IMR-90 (cell line): ENCODE data around the gene COTL1. TPM values are rescaled to one million over a fixed set of nuclear protein-coding genes. Genes with fewer than 3 reads are reported as not detected.
A peak's percentile ranks its signal among the peaks of the same experiment; 100 is the strongest.

ENCODE experiments used
- ATAC-seq: fragments of 200-7000 bp; cut with Tn5 transposase; 2 replicates; pipeline ENCODE4 v1.9.1; 2020; ENCODE audit warnings: low read depth, mild to moderate bottlenecking, moderate library complexity
- BruUV-seq: library from RNA; stranded (reverse); fragments of 400-500 nt; replicated peaks from 2 replicates; lab custom pipeline; 2021; lab: Mats Ljungman, UMichigan
- CTCF ChIA-PET: fragments of 300-600 bp; formaldehyde crosslinking; extraction: SDS; loops from one replicate; lab custom pipeline; 2021; ENCODE audit warnings: antibody characterized with exemption; lab: Yijun Ruan, JAX
- POLR2A ChIA-PET: fragments of 300-600 bp; sonication (Branson Sonifier 250); formaldehyde crosslinking; loops from one replicate; lab custom pipeline; 2022; ENCODE audit warnings: antibody characterized with exemption; ENCODE audit not compliant: unreplicated experiment; lab: Charles Lee
- DNase-seq: peaks from one replicate; pipeline ENCODE4 v3.0.0; 2013
- H2AFZ ChIP-seq: replicated peaks from 2 replicates; pipeline ENCODE3; 2013; ENCODE audit warnings: low read length, mild to moderate bottlenecking; ENCODE audit not compliant: poor library complexity
- H2AK5ac ChIP-seq: 2 replicates; pipeline ENCODE4 v1.6.1; 2013; ENCODE audit warnings: low read depth, low read length, inconsistent platforms
- H2AK9ac ChIP-seq: replicated peaks from 2 replicates; pipeline ENCODE3; 2013; ENCODE audit warnings: mild to moderate bottlenecking, low read depth, low read length, moderate library complexity; ENCODE audit not compliant: poor library complexity
- H2BK120ac ChIP-seq: 2 replicates; pipeline ENCODE4 v1.6.1; 2013; ENCODE audit warnings: low read depth, low read length, inconsistent platforms
- H2BK15ac ChIP-seq: 3 replicates; pipeline ENCODE4 v1.6.1; 2013; ENCODE audit warnings: low read depth, low read length, inconsistent platforms
- H2BK20ac ChIP-seq: 2 replicates; pipeline ENCODE4 v1.6.1; 2013; ENCODE audit warnings: low read depth, mild to moderate bottlenecking, inconsistent platforms, low read length, moderate library complexity
- H2BK5ac ChIP-seq: 2 replicates; pipeline ENCODE4 v1.6.1; 2013; ENCODE audit warnings: mild to moderate bottlenecking, low read depth, low read length, inconsistent platforms; ENCODE audit not compliant: poor library complexity, severe bottlenecking
- H3K14ac ChIP-seq: replicated peaks from 2 replicates; pipeline ENCODE4 v1.6.1; 2013; ENCODE audit warnings: low read depth, low read length, inconsistent platforms
- H3K18ac ChIP-seq: 2 replicates; pipeline ENCODE4 v1.6.1; 2013; ENCODE audit warnings: low read depth, low read length, control low read depth
- H3K23ac ChIP-seq: 2 replicates; pipeline ENCODE4 v1.6.1; 2013; ENCODE audit warnings: low read depth, low read length, inconsistent platforms
- H3K27ac ChIP-seq: 2 replicates; pipeline ENCODE4 v1.5.1; 2013; ENCODE audit warnings: mild to moderate bottlenecking, control low read depth, low read length; ENCODE audit not compliant: insufficient read depth
- H3K27me3 ChIP-seq: 2 replicates; pipeline ENCODE4 v1.6.1; 2013; ENCODE audit warnings: low read length; ENCODE audit not compliant: control insufficient read depth, insufficient read depth
- H3K36me3 ChIP-seq: 2 replicates; pipeline ENCODE4 v1.6.1; 2013; ENCODE audit warnings: low read length, mixed read lengths; ENCODE audit not compliant: control insufficient read depth, insufficient read depth
- H3K4ac ChIP-seq: 2 replicates; pipeline ENCODE4 v1.6.1; 2013; ENCODE audit warnings: low read depth, low read length, inconsistent platforms
- H3K4me1 ChIP-seq: 2 replicates; pipeline ENCODE4 v1.6.1; 2013; ENCODE audit warnings: low read length, mixed read lengths; ENCODE audit not compliant: control insufficient read depth, insufficient read depth
- H3K4me2 ChIP-seq: 2 replicates; pipeline ENCODE4 v1.6.1; 2013; ENCODE audit warnings: low read depth, mild to moderate bottlenecking, control low read depth, low read length, moderate library complexity
- H3K4me3 ChIP-seq: 2 replicates; pipeline ENCODE4 v1.5.1; 2013; ENCODE audit warnings: low read depth, mild to moderate bottlenecking, control low read depth, low read length, moderate library complexity; ENCODE audit not compliant: insufficient read depth
- H3K56ac ChIP-seq: 2 replicates; pipeline ENCODE4 v1.6.1; 2013; ENCODE audit warnings: low read length, inconsistent platforms; ENCODE audit not compliant: insufficient read depth; ENCODE audit errors: extremely low read depth
- H3K79me1 ChIP-seq, 2 experiments: 2 replicates each; pipeline ENCODE4 v1.6.1; 2013; ENCODE audit warnings: low read length in 2 of 2, inconsistent platforms in 1 of 2, low read depth in 1 of 2
- H3K9ac ChIP-seq: 2 replicates; pipeline ENCODE4 v1.6.1; 2013; ENCODE audit warnings: low read depth, low read length, control low read depth
- H3K9me1 ChIP-seq: 2 replicates; pipeline ENCODE4 v1.6.1; 2013; ENCODE audit warnings: low read length, inconsistent platforms; ENCODE audit not compliant: insufficient read depth
- H3K9me3 ChIP-seq: 2 replicates; pipeline ENCODE4 v1.6.1; 2013; ENCODE audit warnings: low read length; ENCODE audit not compliant: control insufficient read depth, insufficient read depth
- H4K20me1 ChIP-seq: 2 replicates; pipeline ENCODE4 v1.6.1; 2013; ENCODE audit warnings: low read length, inconsistent platforms; ENCODE audit not compliant: insufficient read depth
- H4K5ac ChIP-seq: 2 replicates; pipeline ENCODE4 v1.6.1; 2013; ENCODE audit warnings: mild to moderate bottlenecking, low read depth, low read length, control low read depth
- H4K8ac ChIP-seq, 2 experiments: 2 replicates each; pipeline ENCODE4 v1.6.1; 2013; ENCODE audit warnings: low read depth in 2 of 2, low read length in 2 of 2, control low read depth in 1 of 2, inconsistent platforms in 1 of 2
- H4K91ac ChIP-seq: 2 replicates; pipeline ENCODE4 v1.6.1; 2013; ENCODE audit warnings: low read depth, low read length, inconsistent platforms; ENCODE audit not compliant: insufficient read depth
- CEBPB ChIP-seq: IDR thresholded peaks from 2 replicates; pipeline ENCODE4 v1.6.1; 2012; ENCODE audit warnings: low read depth, low read length, improper control_type of control experiment
- MAFK ChIP-seq: IDR thresholded peaks from 2 replicates; pipeline ENCODE4 v1.6.1; 2012; ENCODE audit warnings: low read depth, low read length, improper control_type of control experiment
- RAD21 ChIP-seq: IDR thresholded peaks from 2 replicates; pipeline ENCODE4 v1.6.1; 2012; ENCODE audit warnings: low read length, improper control_type of control experiment
- RCOR1 ChIP-seq: IDR thresholded peaks from 2 replicates; pipeline ENCODE4 v1.6.1; 2012; ENCODE audit warnings: mild to moderate bottlenecking, low read length, improper control_type of control experiment; ENCODE audit not compliant: insufficient replicate concordance
- RFX5 ChIP-seq: IDR thresholded peaks from 2 replicates; pipeline ENCODE4 v1.8.0; 2012; ENCODE audit warnings: low read depth, mild to moderate bottlenecking, low read length, moderate library complexity
- SMC3 ChIP-seq: fragments of 150-350 bp; IDR thresholded peaks from 2 replicates; pipeline ENCODE4 v1.6.1; 2016; ENCODE audit warnings: low read depth, mild to moderate bottlenecking, antibody characterized with exemption, low read length, moderate library complexity
- WGBS, 2 experiments: methylation state at CpG; one replicate each; pipeline versions ENCODE4 v1.1.5 to v1.1.7; 2013; ENCODE audit warnings: missing lambda C conversion rate in 2 of 2; ENCODE audit not compliant: insufficient read length in 1 of 2; ENCODE audit errors: extremely low coverage in 2 of 2; 5-methylcytosine and 5-hydroxymethylcytosine counted together
- dilution Hi-C: fragments of 300-500 bp; cut with HindIII; formaldehyde crosslinking; loops from one replicate; pipeline ENCODE4 v1.14.3; 2018; ENCODE audit warnings: low sequenced_read_pairs; ENCODE audit not compliant: unreplicated experiment
- in situ Hi-C: fragments of 300-500 bp; cut with MboI; formaldehyde crosslinking; loops from 3 replicates; pipeline ENCODE4 v1.14.3; 2019; ENCODE audit warnings: low sequenced_read_pairs, inconsistent platforms, mixed read lengths
- intact Hi-C: fragments of 100-400 bp; cut with micrococcal nuclease; formaldehyde crosslinking; loops from 2 replicates; pipeline ENCODE4 v1.10.0; 2022
- polyA plus RNA-seq, 3 experiments: library from polyadenylated mRNA; depleted of rRNA; stranded (reverse); fragments of >200 nt; gene quantifications; 2 replicates each; pipeline ENCODE4 v1.2.3, GENCODE V29; 2012; ENCODE audit warnings: low replicate concordance in 1 of 3
- total RNA-seq: library from RNA; depleted of rRNA; stranded (reverse); fragments of >200 nt; gene quantifications from 2 replicates; pipeline ENCODE4 v1.2.3, GENCODE V29; 2012

Gene COTL1
- total and polyA plus RNA-seq, 2 of the 4 experiments (the other 2 are of a cell fraction) = 144 to 258 TPM

GRCh38 chr16:84630009-84630408 lies 12.1 kb upstream of the COTL1 start:
- Histone ChIP-seq H4K91ac (no peak overlapping the region), H2BK20ac (no peak overlapping the region), H2BK5ac (no peak overlapping the region), H2BK15ac (no peak overlapping the region), H2AK5ac (0 out of 2 replicates have a peak overlapping the region, but pooled peaks have one; percentile 33), H3K18ac (no peak overlapping the region), H3K23ac (no peak overlapping the region), H2AK9ac (peak overlapping the region; percentile 89), H3K27me3 (no peaks in the 10 kb centered on the region), H3K4ac (no peak overlapping the region), H3K9me1 (peaks cover 7% of the 10 kb centered on the region; the same call in 1 of the 2 replicates), H3K9ac (no peak overlapping the region), H3K14ac (no peak overlapping the region), H4K20me1 (no peaks in the 10 kb centered on the region), H3K9me3 (no peaks in the 10 kb centered on the region), H3K36me3 (no peaks in the 10 kb centered on the region), H3K4me1 (peaks cover 4% of the 10 kb centered on the region; the same call in 1 of the 2 replicates), H3K27ac (no peak overlapping the region), H4K8ac (no peak overlapping the region), H3K4me3 (no peak overlapping the region), H2AFZ (peak overlapping the region; percentile 66), H4K5ac (no peak overlapping the region), H2BK120ac (no peak overlapping the region), H3K56ac (no peak overlapping the region), H3K4me2 (no peak overlapping the region), H3K79me1 (no peaks in the 10 kb centered on the region)
- no peak for DNase-seq
- TF ChIP-seq RFX5 (no peak), MAFK (no peak), CEBPB (no peak), SMC3 (no peak), RAD21 (no peak), RCOR1 (no peak)
- ChIA-PET POLR2A (no interaction called here), CTCF (no interaction called here)
- no TSS peak for BruUV-seq
- in situ Hi-C loops = loop anchor here (25.0 kb wide), 2 partner anchors 332 to 343 kb away; partner anchors contain the start of gene WFDC1
- intact Hi-C loops = no loop called here
- no CpG with 5 or more reads among the region's 5 CpGs for WGBS, 2 experiments
- no peak for ATAC-seq
- dilution Hi-C loops = no loop called here
